IMR-90 (cell line): ENCODE measurements around the gene PLSCR2. TPM values are rescaled to one million over a fixed set of nuclear protein-coding genes. Genes with fewer than 3 reads are reported as not detected.

Experiments
- ATAC-seq: fragments of 200-7000 bp; cut with Tn5 transposase; 2 replicates; pipeline ENCODE4 v1.9.1; 2020; ENCODE audit warnings: low read depth, mild to moderate bottlenecking, moderate library complexity
- BruUV-seq: library from RNA; stranded (reverse); fragments of 400-500 nt; replicated peaks from 2 replicates; lab custom pipeline; 2021; lab: Mats Ljungman, UMichigan
- CTCF ChIA-PET: fragments of 300-600 bp; formaldehyde crosslinking; extraction: SDS; loops from one replicate; lab custom pipeline; 2021; ENCODE audit warnings: antibody characterized with exemption; lab: Yijun Ruan, JAX
- POLR2A ChIA-PET: fragments of 300-600 bp; sonication (Branson Sonifier 250); formaldehyde crosslinking; loops from one replicate; lab custom pipeline; 2022; ENCODE audit warnings: antibody characterized with exemption; ENCODE audit not compliant: unreplicated experiment; lab: Charles Lee
- DNase-seq: peaks from one replicate; pipeline ENCODE4 v3.0.0; 2013
- H2AFZ ChIP-seq: replicated peaks from 2 replicates; pipeline ENCODE3; 2013; ENCODE audit warnings: low read length, mild to moderate bottlenecking; ENCODE audit not compliant: poor library complexity
- H2AK5ac ChIP-seq: 2 replicates; pipeline ENCODE4 v1.6.1; 2013; ENCODE audit warnings: low read depth, low read length, inconsistent platforms
- H2AK9ac ChIP-seq: replicated peaks from 2 replicates; pipeline ENCODE3; 2013; ENCODE audit warnings: mild to moderate bottlenecking, low read depth, low read length, moderate library complexity; ENCODE audit not compliant: poor library complexity
- H2BK120ac ChIP-seq: 2 replicates; pipeline ENCODE4 v1.6.1; 2013; ENCODE audit warnings: low read depth, low read length, inconsistent platforms
- H2BK15ac ChIP-seq: 3 replicates; pipeline ENCODE4 v1.6.1; 2013; ENCODE audit warnings: low read depth, low read length, inconsistent platforms
- H2BK20ac ChIP-seq: 2 replicates; pipeline ENCODE4 v1.6.1; 2013; ENCODE audit warnings: low read depth, mild to moderate bottlenecking, inconsistent platforms, low read length, moderate library complexity
- H2BK5ac ChIP-seq: 2 replicates; pipeline ENCODE4 v1.6.1; 2013; ENCODE audit warnings: mild to moderate bottlenecking, low read depth, low read length, inconsistent platforms; ENCODE audit not compliant: poor library complexity, severe bottlenecking
- H3K14ac ChIP-seq: replicated peaks from 2 replicates; pipeline ENCODE4 v1.6.1; 2013; ENCODE audit warnings: low read depth, low read length, inconsistent platforms
- H3K18ac ChIP-seq: 2 replicates; pipeline ENCODE4 v1.6.1; 2013; ENCODE audit warnings: low read depth, low read length, control low read depth
- H3K23ac ChIP-seq: 2 replicates; pipeline ENCODE4 v1.6.1; 2013; ENCODE audit warnings: low read depth, low read length, inconsistent platforms
- H3K27ac ChIP-seq: 2 replicates; pipeline ENCODE4 v1.5.1; 2013; ENCODE audit warnings: mild to moderate bottlenecking, control low read depth, low read length; ENCODE audit not compliant: insufficient read depth
- H3K27me3 ChIP-seq: 2 replicates; pipeline ENCODE4 v1.6.1; 2013; ENCODE audit warnings: low read length; ENCODE audit not compliant: control insufficient read depth, insufficient read depth
- H3K36me3 ChIP-seq: 2 replicates; pipeline ENCODE4 v1.6.1; 2013; ENCODE audit warnings: low read length, mixed read lengths; ENCODE audit not compliant: control insufficient read depth, insufficient read depth
- H3K4ac ChIP-seq: 2 replicates; pipeline ENCODE4 v1.6.1; 2013; ENCODE audit warnings: low read depth, low read length, inconsistent platforms
- H3K4me1 ChIP-seq: 2 replicates; pipeline ENCODE4 v1.6.1; 2013; ENCODE audit warnings: low read length, mixed read lengths; ENCODE audit not compliant: control insufficient read depth, insufficient read depth
- H3K4me2 ChIP-seq: 2 replicates; pipeline ENCODE4 v1.6.1; 2013; ENCODE audit warnings: low read depth, mild to moderate bottlenecking, control low read depth, low read length, moderate library complexity
- H3K4me3 ChIP-seq: 2 replicates; pipeline ENCODE4 v1.5.1; 2013; ENCODE audit warnings: low read depth, mild to moderate bottlenecking, control low read depth, low read length, moderate library complexity; ENCODE audit not compliant: insufficient read depth
- H3K56ac ChIP-seq: 2 replicates; pipeline ENCODE4 v1.6.1; 2013; ENCODE audit warnings: low read length, inconsistent platforms; ENCODE audit not compliant: insufficient read depth; ENCODE audit errors: extremely low read depth
- H3K79me1 ChIP-seq, 2 experiments: 2 replicates each; pipeline ENCODE4 v1.6.1; 2013; ENCODE audit warnings: low read length in 2 of 2, inconsistent platforms in 1 of 2, low read depth in 1 of 2
- H3K9ac ChIP-seq: 2 replicates; pipeline ENCODE4 v1.6.1; 2013; ENCODE audit warnings: low read depth, low read length, control low read depth
- H3K9me1 ChIP-seq: 2 replicates; pipeline ENCODE4 v1.6.1; 2013; ENCODE audit warnings: low read length, inconsistent platforms; ENCODE audit not compliant: insufficient read depth
- H3K9me3 ChIP-seq: 2 replicates; pipeline ENCODE4 v1.6.1; 2013; ENCODE audit warnings: low read length; ENCODE audit not compliant: control insufficient read depth, insufficient read depth
- H4K20me1 ChIP-seq: 2 replicates; pipeline ENCODE4 v1.6.1; 2013; ENCODE audit warnings: low read length, inconsistent platforms; ENCODE audit not compliant: insufficient read depth
- H4K5ac ChIP-seq: 2 replicates; pipeline ENCODE4 v1.6.1; 2013; ENCODE audit warnings: mild to moderate bottlenecking, low read depth, low read length, control low read depth
- H4K8ac ChIP-seq, 2 experiments: 2 replicates each; pipeline ENCODE4 v1.6.1; 2013; ENCODE audit warnings: low read depth in 2 of 2, low read length in 2 of 2, control low read depth in 1 of 2, inconsistent platforms in 1 of 2
- H4K91ac ChIP-seq: 2 replicates; pipeline ENCODE4 v1.6.1; 2013; ENCODE audit warnings: low read depth, low read length, inconsistent platforms; ENCODE audit not compliant: insufficient read depth
- CEBPB ChIP-seq: IDR thresholded peaks from 2 replicates; pipeline ENCODE4 v1.6.1; 2012; ENCODE audit warnings: low read depth, low read length, improper control_type of control experiment
- POLR2A ChIP-seq: IDR thresholded peaks from 2 replicates; pipeline ENCODE4 v1.6.1; 2012; ENCODE audit warnings: mild to moderate bottlenecking, low read depth, low read length
- RFX5 ChIP-seq: IDR thresholded peaks from 2 replicates; pipeline ENCODE4 v1.8.0; 2012; ENCODE audit warnings: low read depth, mild to moderate bottlenecking, low read length, moderate library complexity
- dilution Hi-C: fragments of 300-500 bp; cut with HindIII; formaldehyde crosslinking; loops from one replicate; pipeline ENCODE4 v1.14.3; 2018; ENCODE audit warnings: low sequenced_read_pairs; ENCODE audit not compliant: unreplicated experiment
- in situ Hi-C: fragments of 300-500 bp; cut with MboI; formaldehyde crosslinking; loops from 3 replicates; pipeline ENCODE4 v1.14.3; 2019; ENCODE audit warnings: low sequenced_read_pairs, inconsistent platforms, mixed read lengths
- intact Hi-C: fragments of 100-400 bp; cut with micrococcal nuclease; formaldehyde crosslinking; loops from 2 replicates; pipeline ENCODE4 v1.10.0; 2022
- polyA plus RNA-seq, 3 experiments: library from polyadenylated mRNA; depleted of rRNA; stranded (reverse); fragments of >200 nt; gene quantifications; 2 replicates each; pipeline ENCODE4 v1.2.3, GENCODE V29; 2012; ENCODE audit warnings: low replicate concordance in 1 of 3
- total RNA-seq: library from RNA; depleted of rRNA; stranded (reverse); fragments of >200 nt; gene quantifications from 2 replicates; pipeline ENCODE4 v1.2.3, GENCODE V29; 2012
- TF ChIP-seq, protein P1 (sequence below): conservative IDR thresholded peaks from 2 replicates; pipeline ENCODE4 v1.5.1; 2012; ENCODE audit warnings: mild to moderate bottlenecking, low read depth, low read length, improper control_type of control experiment

The PLSCR2 gene
- total and polyA plus RNA-seq, 2 of the 4 experiments (the other 2 are of a cell fraction): not detected

DNA sequence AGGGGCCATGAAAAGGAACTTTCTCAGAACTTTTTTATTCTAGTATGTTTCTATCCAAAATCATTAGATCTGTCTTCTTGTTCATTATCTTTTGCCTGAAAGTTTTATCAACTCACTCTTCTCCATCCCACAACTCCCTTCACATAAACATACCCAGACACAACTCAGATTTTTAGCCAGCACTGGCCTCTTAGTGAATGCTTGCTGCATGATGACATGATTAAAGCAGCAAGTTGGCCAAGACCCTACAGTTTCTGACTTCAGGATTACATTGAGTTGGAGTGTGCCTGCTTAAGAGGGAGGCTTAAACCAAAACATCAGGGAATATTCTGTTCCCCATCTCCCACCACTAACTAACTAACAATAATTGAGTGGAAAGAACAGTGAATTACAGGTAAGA lies 38.1 kb downstream of the PLSCR2 start:
- ATAC-seq: peak; percentile 92
- TF ChIP-seq POLR2A (no peak), CEBPB (no peak), RFX5 (no peak)
- TF ChIP-seq, protein P1, sequence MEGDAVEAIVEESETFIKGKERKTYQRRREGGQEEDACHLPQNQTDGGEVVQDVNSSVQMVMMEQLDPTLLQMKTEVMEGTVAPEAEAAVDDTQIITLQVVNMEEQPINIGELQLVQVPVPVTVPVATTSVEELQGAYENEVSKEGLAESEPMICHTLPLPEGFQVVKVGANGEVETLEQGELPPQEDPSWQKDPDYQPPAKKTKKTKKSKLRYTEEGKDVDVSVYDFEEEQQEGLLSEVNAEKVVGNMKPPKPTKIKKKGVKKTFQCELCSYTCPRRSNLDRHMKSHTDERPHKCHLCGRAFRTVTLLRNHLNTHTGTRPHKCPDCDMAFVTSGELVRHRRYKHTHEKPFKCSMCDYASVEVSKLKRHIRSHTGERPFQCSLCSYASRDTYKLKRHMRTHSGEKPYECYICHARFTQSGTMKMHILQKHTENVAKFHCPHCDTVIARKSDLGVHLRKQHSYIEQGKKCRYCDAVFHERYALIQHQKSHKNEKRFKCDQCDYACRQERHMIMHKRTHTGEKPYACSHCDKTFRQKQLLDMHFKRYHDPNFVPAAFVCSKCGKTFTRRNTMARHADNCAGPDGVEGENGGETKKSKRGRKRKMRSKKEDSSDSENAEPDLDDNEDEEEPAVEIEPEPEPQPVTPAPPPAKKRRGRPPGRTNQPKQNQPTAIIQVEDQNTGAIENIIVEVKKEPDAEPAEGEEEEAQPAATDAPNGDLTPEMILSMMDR: no peak
- no TSS peak for BruUV-seq
- Histone ChIP-seq H3K4me2 (no peak overlapping the region), H4K5ac (no peak overlapping the region), H2AK5ac (no peak overlapping the region), H3K4ac (no peak overlapping the region), H2BK5ac (no peak overlapping the region), H3K9me1 (no peaks in the 10 kb centered on the region), H3K27me3 (no peaks in the 10 kb centered on the region), H3K9me3 (peaks cover 2% of the 10 kb centered on the region; the same call in 1 of the 2 replicates), H3K18ac (no peak overlapping the region), H3K4me1 (peaks cover 3% of the 10 kb centered on the region; the same call in 1 of the 2 replicates), H4K8ac (no peak overlapping the region), H3K4me3 (no peak overlapping the region), H4K91ac (no peak overlapping the region), H2AFZ (no peak overlapping the region), H2BK120ac (no peak overlapping the region), H3K9ac (no peak overlapping the region), H3K79me1 (no peaks in the 10 kb centered on the region), H2BK15ac (no peak overlapping the region), H2AK9ac (no peak overlapping the region), H3K56ac (no peak overlapping the region), H3K14ac (no peak overlapping the region), H2BK20ac (no peak overlapping the region), H3K36me3 (no peaks in the 10 kb centered on the region), H4K20me1 (no peaks in the 10 kb centered on the region), H3K27ac (no peak overlapping the region), H3K23ac (no peak overlapping the region)
- peak; percentile 72 for DNase-seq
- intact Hi-C loops (no loop called here), dilution Hi-C loops (no loop called here), in situ Hi-C loops (no loop called here)
- CTCF ChIA-PET: no interaction called here
- POLR2A ChIA-PET: no interaction called here
